Nephron (organoid): ENCODE measurements around the gene NCBP1.
A peak's percentile ranks its signal among the peaks of the same experiment; 100 is the strongest.

ENCODE experiments used
- H3K27ac Mint-ChIP-seq, 3 experiments: 2 replicates each; pipeline ENCODE4 v1.8.0; 2020; ENCODE audit warnings: mixed read lengths in 3 of 3, mild to moderate bottlenecking in 2 of 3, moderate library complexity in 1 of 3
- H3K27me3 Mint-ChIP-seq: 2 replicates; pipeline ENCODE4 v1.8.0; 2021; ENCODE audit warnings: low read depth, mild to moderate bottlenecking, moderate library complexity, mixed read lengths
- H3K36me3 Mint-ChIP-seq: 2 replicates; pipeline ENCODE4 v1.8.0; 2020; ENCODE audit warnings: low read depth, mixed read lengths
- H3K4me1 Mint-ChIP-seq: 2 replicates; pipeline ENCODE4 v1.8.0; 2020; ENCODE audit warnings: mixed read lengths
- H3K4me3 Mint-ChIP-seq, 3 experiments: 2 replicates each; pipeline ENCODE4 v1.8.0; 2020; ENCODE audit warnings: mild to moderate bottlenecking in 3 of 3, mixed read lengths in 3 of 3, moderate library complexity in 2 of 3
- H3K9me3 Mint-ChIP-seq: 2 replicates; pipeline ENCODE4 v1.8.0; 2020; ENCODE audit warnings: mixed read lengths
- CTCF ChIP-seq, 3 experiments: fragments of 200-600 bp; sonication (generic); IDR thresholded peaks; one replicate each; pipeline ENCODE4 v1.5.0; 2021; ENCODE audit warnings: antibody characterized with exemption in 3 of 3; ENCODE audit not compliant: unreplicated experiment in 3 of 3

The NCBP1 gene

GRCh38 chr9:97633859-97634490 lies 354 bp downstream of the NCBP1 start:
- H3K36me3 Mint-ChIP-seq, result no peaks in the 10 kb centered on the region
- no peaks in the 10 kb centered on the region for H3K27me3 Mint-ChIP-seq
- H3K4me1 Mint-ChIP-seq, result peaks cover 54% of the 10 kb centered on the region
- peak overlapping the region; percentile 92 to 95 (median 92) for H3K4me3 Mint-ChIP-seq
- H3K27ac Mint-ChIP-seq, result peak overlapping the region; percentile 96 to 100 (median 99)
- no peak for TF ChIP-seq CTCF (IDR thresholded peaks at IDR 0.05; ENCODE audit: unreplicated experiment in 3 of 3)
- no peaks in the 10 kb centered on the region for H3K9me3 Mint-ChIP-seq

GRCh38 chr9:97635026-97635425 lies 1.4 kb downstream of the NCBP1 start:
- Mint-ChIP-seq H3K9me3 (no peaks in the 10 kb centered on the region), H3K4me3 (peak overlapping the region; percentile 92 to 95 (median 92)), H3K27ac (peak overlapping the region; percentile 96 to 100 (median 99)), H3K36me3 (no peaks in the 10 kb centered on the region), H3K4me1 (peaks cover 50% of the 10 kb centered on the region), H3K27me3 (no peaks in the 10 kb centered on the region)
- TF ChIP-seq CTCF (IDR thresholded peaks at IDR 0.05; ENCODE audit: unreplicated experiment in 3 of 3), result no peak

GRCh38 chr9:97636903-97637302 lies 3.3 kb downstream of the NCBP1 start:
- H3K27me3 Mint-ChIP-seq, result no peaks in the 10 kb centered on the region
- H3K27ac Mint-ChIP-seq, result peak overlapping the region in 1 of 3 experiments; percentile 2
- no peak for TF ChIP-seq CTCF (IDR thresholded peaks at IDR 0.05; ENCODE audit: unreplicated experiment in 3 of 3)
- H3K9me3 Mint-ChIP-seq, result no peaks in the 10 kb centered on the region
- peaks cover 51% of the 10 kb centered on the region for H3K4me1 Mint-ChIP-seq
- H3K36me3 Mint-ChIP-seq, result peaks cover 5% of the 10 kb centered on the region
- H3K4me3 Mint-ChIP-seq, result peak overlapping the region; percentile 2 to 73 (median 22)

GRCh38 chr9:97638666-97639065 lies 5.0 kb downstream of the NCBP1 start:
- no peak for TF ChIP-seq CTCF (IDR thresholded peaks at IDR 0.05; ENCODE audit: unreplicated experiment in 3 of 3)
- Mint-ChIP-seq H3K4me1 (peaks cover 49% of the 10 kb centered on the region), H3K4me3 (no peak overlapping the region), H3K9me3 (no peaks in the 10 kb centered on the region), H3K36me3 (peaks cover 15% of the 10 kb centered on the region), H3K27ac (no peak overlapping the region), H3K27me3 (no peaks in the 10 kb centered on the region)

- Mint-ChIP-seq H3K27me3 (no peaks in the 10 kb centered on the region), H3K36me3 (peaks cover 24% of the 10 kb centered on the region), H3K27ac (peak overlapping the region in 1 of 3 experiments; percentile 36), H3K9me3 (no peaks in the 10 kb centered on the region), H3K4me3 (no peak overlapping the region), H3K4me1 (peaks cover 38% of the 10 kb centered on the region)
- TF ChIP-seq CTCF (IDR thresholded peaks at IDR 0.05; ENCODE audit: unreplicated experiment in 3 of 3), result no peak
These were observed 6.7 kb downstream of the NCBP1 start for GRCh38 chr9:97640325-97640724.

GRCh38 chr9:97645720-97646119 lies 12.1 kb downstream of the NCBP1 start:
- H3K27me3 Mint-ChIP-seq, result no peaks in the 10 kb centered on the region
- no peak overlapping the region for H3K4me3 Mint-ChIP-seq
- no peaks in the 10 kb centered on the region for H3K4me1 Mint-ChIP-seq
- peaks cover 49% of the 10 kb centered on the region for H3K36me3 Mint-ChIP-seq
- H3K9me3 Mint-ChIP-seq, result no peaks in the 10 kb centered on the region
- TF ChIP-seq CTCF (IDR thresholded peaks at IDR 0.05; ENCODE audit: unreplicated experiment in 3 of 3), result no peak
- no peak overlapping the region for H3K27ac Mint-ChIP-seq
